GM23248 (cell line): ENCODE measurements around the gene TECPR2. TPM values are rescaled to one million over a fixed set of nuclear protein-coding genes. Genes with fewer than 3 reads are reported as not detected.

Experiments used
- DNase-seq: peaks from one replicate; pipeline ENCODE4 v3.0.0-alpha.2; 2015
- H2AFZ ChIP-seq: fragments of 200-600 bp; sonication (generic); 2 replicates; pipeline ENCODE4 v1.6.1; 2016; ENCODE audit warnings: antibody characterized with exemption
- H3F3A ChIP-seq: fragments of 200-600 bp; sonication (generic); 2 replicates; pipeline ENCODE4 v1.6.1; 2016; ENCODE audit warnings: mild to moderate bottlenecking, antibody characterized with exemption, mixed run types; ENCODE audit not compliant: insufficient read depth
- H3K27ac ChIP-seq: fragments of 200-600 bp; sonication (generic); 2 replicates; pipeline ENCODE4 v1.5.1; 2016; ENCODE audit warnings: mild to moderate bottlenecking
- H3K27me3 ChIP-seq: fragments of 200-600 bp; sonication (generic); replicated peaks from 2 replicates; pipeline ENCODE4 v1.6.1; 2016; ENCODE audit warnings: mild to moderate bottlenecking; ENCODE audit not compliant: insufficient read depth
- H3K36me3 ChIP-seq: fragments of 200-600 bp; sonication (generic); 2 replicates; pipeline ENCODE4 v1.6.1; 2016; ENCODE audit warnings: low read depth, mild to moderate bottlenecking
- H3K4me1 ChIP-seq: fragments of 200-600 bp; sonication (generic); 2 replicates; pipeline ENCODE4 v1.6.1; 2016; ENCODE audit warnings: mild to moderate bottlenecking; ENCODE audit not compliant: insufficient read depth
- H3K4me2 ChIP-seq: fragments of 200-600 bp; sonication (generic); one replicate; pipeline ENCODE4 v1.6.1; 2016; ENCODE audit warnings: mild to moderate bottlenecking; ENCODE audit not compliant: unreplicated experiment
- H3K4me3 ChIP-seq: fragments of 200-600 bp; sonication (generic); 2 replicates; pipeline ENCODE4 v1.5.1; 2016; ENCODE audit warnings: mild to moderate bottlenecking
- H3K79me2 ChIP-seq: fragments of 200-600 bp; sonication (generic); 2 replicates; pipeline ENCODE4 v1.6.1; 2016; ENCODE audit warnings: mild to moderate bottlenecking; ENCODE audit not compliant: insufficient read depth
- H3K9ac ChIP-seq: fragments of 200-600 bp; sonication (generic); 2 replicates; pipeline ENCODE4 v1.6.1; 2016; ENCODE audit warnings: mild to moderate bottlenecking
- H3K9me2 ChIP-seq: fragments of 200-600 bp; sonication (generic); 2 replicates; pipeline ENCODE4 v1.6.1; 2016; ENCODE audit warnings: mixed run types, mild to moderate bottlenecking, moderate library complexity; ENCODE audit not compliant: insufficient read depth
- H3K9me3 ChIP-seq: fragments of 200-600 bp; sonication (generic); one replicate; pipeline ENCODE4 v1.6.1; 2017; ENCODE audit warnings: low read depth
- H4K20me1 ChIP-seq: fragments of 200-600 bp; sonication (generic); 2 replicates; pipeline ENCODE4 v1.6.0; 2016; ENCODE audit not compliant: insufficient read depth
- EZH2 ChIP-seq: fragments of 200-600 bp; sonication (generic); IDR thresholded peaks from 2 replicates; pipeline ENCODE4 v1.6.1; 2018; ENCODE audit warnings: antibody characterized with exemption, mild to moderate bottlenecking; ENCODE audit not compliant: insufficient read depth, poor library complexity, severe bottlenecking
- EZH2phosphoT487 ChIP-seq: fragments of 200-600 bp; sonication (generic); IDR thresholded peaks from 2 replicates; pipeline ENCODE4 v1.6.1; 2018; ENCODE audit warnings: antibody characterized with exemption, moderate library complexity, mild to moderate bottlenecking, low read depth; ENCODE audit not compliant: insufficient read depth
- WGBS, 2 experiments: methylation state at CpG; one replicate each; pipeline ENCODE4 v1.1.6; 2015 to 2017; ENCODE audit warnings: low lambda C conversion rate in 2 of 2, low coverage in 1 of 2; ENCODE audit errors: missing lambda C conversion rate in 2 of 2; 5-methylcytosine and 5-hydroxymethylcytosine counted together
- in situ Hi-C: fragments of 300-500 bp; cut with MboI; formaldehyde crosslinking; loops from 2 replicates; pipeline ENCODE4 v1.15.0; 2020
- polyA plus RNA-seq: library from polyadenylated mRNA; unstranded; fragments of >200 nt; fragmentation: Nextera tagmentation; extraction: Ambion mirVana; gene quantifications from 2 replicates; pipeline ENCODE4 v1.2.1, GENCODE V29; 2016
- total RNA-seq: library from RNA; depleted of rRNA; stranded (reverse); fragments of >200 nt; shearing (Covaris generic); gene quantifications from 2 replicates; pipeline ENCODE4 v1.2.3, GENCODE V29; 2014

The TECPR2 gene
- total and polyA plus RNA-seq, 2 experiments from 2014 or later = 11.4 to 15.8 TPM

- no peak overlapping the region for H3K4me3 ChIP-seq
- H3K4me1 ChIP-seq = no peaks in the 10 kb centered on the region
- 94% methylated on average over 7 of the region's 7 CpGs for WGBS, 2 experiments
- no peak for DNase-seq
- H3K9me2 ChIP-seq = no peaks in the 10 kb centered on the region
- no peaks in the 10 kb centered on the region for H3K27me3 ChIP-seq
- H4K20me1 ChIP-seq = no peaks in the 10 kb centered on the region
- TF ChIP-seq EZH2 (no peak), EZH2phosphoT487 (no peak)
- no peak overlapping the region for H3K27ac ChIP-seq
- in situ Hi-C loops = no loop called here
- no peaks in the 10 kb centered on the region; the same call in 1 of the 2 replicates for H3F3A ChIP-seq
- H3K9ac ChIP-seq = no peak overlapping the region
- no peak overlapping the region for H2AFZ ChIP-seq
- H3K9me3 ChIP-seq = no peaks in the 10 kb centered on the region
- H3K36me3 ChIP-seq = peaks cover 3% of the 10 kb centered on the region
- H3K79me2 ChIP-seq = no peaks in the 10 kb centered on the region
- H3K4me2 ChIP-seq = no peak overlapping the region
These were observed 44.5 kb downstream of the TECPR2 start for GRCh38 chr14:102407258-102407657.

- Histone ChIP-seq H3K4me3 (no peak overlapping the region), H3K79me2 (no peaks in the 10 kb centered on the region), H3K9me3 (no peaks in the 10 kb centered on the region), H3K4me1 (no peaks in the 10 kb centered on the region), H2AFZ (no peak overlapping the region), H3K9me2 (no peaks in the 10 kb centered on the region), H3K4me2 (no peak overlapping the region), H3F3A (no peaks in the 10 kb centered on the region; the same call in 1 of the 2 replicates), H3K36me3 (no peaks in the 10 kb centered on the region; the same call in 1 of the 2 replicates), H4K20me1 (no peaks in the 10 kb centered on the region), H3K27me3 (no peaks in the 10 kb centered on the region), H3K27ac (no peak overlapping the region), H3K9ac (no peak overlapping the region)
- DNase-seq = no peak
- in situ Hi-C loops = no loop called here
- TF ChIP-seq EZH2 (no peak), EZH2phosphoT487 (no peak)
These were observed 46.0 kb downstream of the TECPR2 start for GRCh38 chr14:102408724-102409123.

GRCh38 chr14:102415671-102416070 is 52.9 kb downstream of the TECPR2 start:
- no peaks in the 10 kb centered on the region for H3K79me2 ChIP-seq
- no peaks in the 10 kb centered on the region for H3K4me1 ChIP-seq
- no peak overlapping the region for H2AFZ ChIP-seq
- H3K9ac ChIP-seq = no peak overlapping the region
- no peaks in the 10 kb centered on the region for H3K9me2 ChIP-seq
- H3K36me3 ChIP-seq = 0 out of 2 replicates have a peak, but pooled peaks cover 4% of the 10 kb centered on the region
- H3K4me2 ChIP-seq = no peak overlapping the region
- DNase-seq = no peak
- 86 to 88% methylated on average over 16 of the region's 16 CpGs for WGBS, 2 experiments
- in situ Hi-C loops = no loop called here
- TF ChIP-seq EZH2phosphoT487 (no peak), EZH2 (no peak)
- no peaks in the 10 kb centered on the region for H4K20me1 ChIP-seq
- H3K4me3 ChIP-seq = no peak overlapping the region
- no peaks in the 10 kb centered on the region for H3F3A ChIP-seq
- H3K27ac ChIP-seq = no peak overlapping the region
- H3K9me3 ChIP-seq = no peaks in the 10 kb centered on the region
- no peaks in the 10 kb centered on the region for H3K27me3 ChIP-seq

DNA sequence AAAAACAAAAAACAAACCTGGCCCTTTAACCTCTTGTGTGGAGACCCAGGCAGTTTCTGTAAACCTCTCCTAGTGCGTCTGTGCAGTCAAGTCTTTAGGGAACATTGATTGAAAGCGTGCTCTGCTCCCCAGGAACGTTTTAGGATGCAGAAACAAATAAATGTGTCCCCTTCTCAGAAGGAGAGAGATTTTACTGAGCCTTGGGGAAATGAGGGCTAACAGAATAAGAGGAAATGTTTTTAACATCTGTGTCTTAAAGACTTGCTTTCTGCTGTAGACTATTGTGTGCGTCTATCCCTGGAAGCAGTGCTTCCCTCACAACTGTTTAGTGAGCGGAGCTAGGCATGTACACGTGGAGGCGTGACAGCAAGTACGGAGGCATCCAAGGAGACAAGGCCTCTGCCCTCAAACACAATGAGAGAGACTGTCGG is 54.3 kb downstream of the TECPR2 start:
- no peaks in the 10 kb centered on the region for H3F3A ChIP-seq
- no peak for DNase-seq
- H3K79me2 ChIP-seq = no peaks in the 10 kb centered on the region
- no peak overlapping the region for H3K4me3 ChIP-seq
- no peaks in the 10 kb centered on the region for H3K9me2 ChIP-seq
- no peaks in the 10 kb centered on the region for H3K27me3 ChIP-seq
- H3K4me2 ChIP-seq = no peak overlapping the region
- no peak overlapping the region for H3K27ac ChIP-seq
- H3K36me3 ChIP-seq = 0 out of 2 replicates have a peak, but pooled peaks cover 4% of the 10 kb centered on the region
- no peaks in the 10 kb centered on the region for H3K4me1 ChIP-seq
- 90 to 92% methylated on average over 9 of the region's 9 CpGs for WGBS, 2 experiments
- no peak overlapping the region for H3K9ac ChIP-seq
- in situ Hi-C loops = no loop called here
- no peaks in the 10 kb centered on the region for H4K20me1 ChIP-seq
- TF ChIP-seq EZH2phosphoT487 = no peak
- no peak for TF ChIP-seq EZH2
- H3K9me3 ChIP-seq = no peaks in the 10 kb centered on the region
- no peak overlapping the region for H2AFZ ChIP-seq

- 0 out of 2 replicates have a peak, but pooled peaks cover 4% of the 10 kb centered on the region for H3K36me3 ChIP-seq
- DNase-seq = no peak
- no peak overlapping the region for H3K4me3 ChIP-seq
- H3K9me2 ChIP-seq = no peaks in the 10 kb centered on the region
- H3F3A ChIP-seq = no peaks in the 10 kb centered on the region
- WGBS, 2 experiments = 94 to 98% methylated on average over 4 to 12 of the region's 12 CpGs
- in situ Hi-C loops = no loop called here
- no peaks in the 10 kb centered on the region for H3K9me3 ChIP-seq
- H4K20me1 ChIP-seq = no peaks in the 10 kb centered on the region
- H3K4me2 ChIP-seq = no peak overlapping the region
- no peak overlapping the region for H3K9ac ChIP-seq
- no peaks in the 10 kb centered on the region for H3K79me2 ChIP-seq
- no peak overlapping the region for H2AFZ ChIP-seq
- no peak for TF ChIP-seq EZH2
- TF ChIP-seq EZH2phosphoT487 = no peak
- H3K4me1 ChIP-seq = no peaks in the 10 kb centered on the region
- no peaks in the 10 kb centered on the region for H3K27me3 ChIP-seq
- H3K27ac ChIP-seq = no peak overlapping the region
These were observed 54.9 kb downstream of the TECPR2 start for GRCh38 chr14:102417646-102418045.
